Transverse colon (tissue), 4 donors: ENCODE results near the gene TMTC2.

Source experiments
- CTCF ChIP-seq, 5 experiments: fragments of 200-600 bp in 3 of 5; fragments of 450-650 bp in 2 of 5; sonication (generic) in 3 of 5; IDR thresholded peaks; 1 replicate in 2 of 5; 2 replicates in 3 of 5; pipeline ENCODE4 v1.5.1; 2016 to 2017; ENCODE audit warnings: antibody characterized with exemption in 5 of 5, inconsistent platforms in 3 of 5, mild to moderate bottlenecking in 2 of 5, moderate library complexity in 1 of 5
- EP300 ChIP-seq: sonication (generic); formaldehyde crosslinking; IDR thresholded peaks from one replicate; pipeline ENCODE4 v1.6.1; 2017; ENCODE audit warnings: antibody characterized with exemption, low read depth
- POLR2A ChIP-seq: fragments of 450-650 bp; IDR thresholded peaks from one replicate; pipeline ENCODE4 v1.6.1; 2016; ENCODE audit warnings: antibody characterized with exemption, mild to moderate bottlenecking, moderate library complexity
- POLR2AphosphoS5 ChIP-seq, 3 donors: sonication (generic); formaldehyde crosslinking; IDR thresholded peaks; one replicate each; pipeline ENCODE4 v1.6.1; 2016; ENCODE audit warnings: antibody characterized with exemption in 3 of 3

- no peak for TF ChIP-seq CTCF (IDR thresholded peaks at IDR 0.05)
- TF ChIP-seq POLR2A, result no peak
- TF ChIP-seq EP300, result no peak
- TF ChIP-seq POLR2AphosphoS5 (IDR thresholded peaks at IDR 0.05), result no peak
These were observed 387.7 kb downstream of the TMTC2 start for GRCh38 chr12:83074358-83074894.
